ENCODE data around the gene ILK.

Gene ILK

GRCh38 chr11:6612213-6613041 lies 8.9 kb downstream of the ILK start, which contains the start of gene TAF10:
TSS of gene TAF10 (minus strand) at chr11:6612216. CDS start at chr11:6612189, 27 bp downstream.
- peak within 1 kb of the TSS; percentile 81 to 90 (median 87) for H3K9ac ChIP-seq (ENCODE audit: low read length in 5 of 5)
- peaks cover 5 to 71% (median 70%) of the 10 kb centered on the region in 5 donors for H3K36me3 ChIP-seq (ENCODE audit: control insufficient read depth in 5 of 5, insufficient read depth in 5 of 5, low read length in 5 of 5)
- H3K27ac ChIP-seq (ENCODE audit: low read depth, low read length), result peak within 1 kb of the TSS; percentile 99
- H3K27me3 ChIP-seq (ENCODE audit: control insufficient read depth in 5 of 5, insufficient read depth in 4 of 5, low read length in 5 of 5), result no peaks in the 10 kb centered on the region
- peaks cover 12 to 45% (median 33%) of the 10 kb centered on the region in 5 donors for H3K4me1 ChIP-seq (ENCODE audit: control insufficient read depth in 5 of 5, insufficient read depth in 5 of 5, low read length in 5 of 5)
- H3K9me3 ChIP-seq (ENCODE audit: control insufficient read depth in 5 of 5, low read length in 5 of 5), result no peaks in the 10 kb centered on the region
- H3K4me3 ChIP-seq (ENCODE audit: low read depth in 1 of 5, low read length in 5 of 5), result peak within 1 kb of the TSS; percentile 69 to 78 (median 77)

GRCh38 chr11:6613496-6613895 lies 9.9 kb downstream of the ILK start:
- peaks cover 0 to 62% (median 59%) of the 10 kb centered on the region in 5 donors for H3K36me3 ChIP-seq (ENCODE audit: control insufficient read depth in 5 of 5, insufficient read depth in 5 of 5, low read length in 5 of 5)
- no peaks in the 10 kb centered on the region for H3K9me3 ChIP-seq (ENCODE audit: control insufficient read depth in 5 of 5, low read length in 5 of 5)
- no peak overlapping the region for H3K9ac ChIP-seq (ENCODE audit: low read length in 5 of 5)
- peak overlapping the region; percentile 99 for H3K27ac ChIP-seq (ENCODE audit: low read depth, low read length)
- peaks cover 17 to 44% (median 33%) of the 10 kb centered on the region in 5 donors for H3K4me1 ChIP-seq (ENCODE audit: control insufficient read depth in 5 of 5, insufficient read depth in 5 of 5, low read length in 5 of 5)
- no peak overlapping the region for H3K4me3 ChIP-seq (ENCODE audit: low read depth in 1 of 5, low read length in 5 of 5)
- H3K27me3 ChIP-seq (ENCODE audit: control insufficient read depth in 5 of 5, insufficient read depth in 4 of 5, low read length in 5 of 5), result no peaks in the 10 kb centered on the region

GRCh38 chr11:6614446-6614845 lies 10.9 kb downstream of the ILK start:
- Histone ChIP-seq H3K27me3 (ENCODE audit: control insufficient read depth in 5 of 5, insufficient read depth in 4 of 5, low read length in 5 of 5) (no peaks in the 10 kb centered on the region), H3K4me3 (ENCODE audit: low read depth in 1 of 5, low read length in 5 of 5) (no peak overlapping the region), H3K4me1 (ENCODE audit: control insufficient read depth in 5 of 5, insufficient read depth in 5 of 5, low read length in 5 of 5) (peaks cover 21 to 50% (median 38%) of the 10 kb centered on the region in 5 donors), H3K9me3 (ENCODE audit: control insufficient read depth in 5 of 5, low read length in 5 of 5) (no peaks in the 10 kb centered on the region), H3K9ac (ENCODE audit: low read length in 5 of 5) (no peak overlapping the region), H3K27ac (ENCODE audit: low read depth, low read length) (no peak overlapping the region), H3K36me3 (ENCODE audit: control insufficient read depth in 5 of 5, insufficient read depth in 5 of 5, low read length in 5 of 5) (peaks cover 0 to 53% (median 49%) of the 10 kb centered on the region in 5 donors)

- Histone ChIP-seq H3K9me3 (ENCODE audit: control insufficient read depth in 5 of 5, low read length in 5 of 5) (no peaks in the 10 kb centered on the region), H3K27ac (ENCODE audit: low read depth, low read length) (no peak overlapping the region), H3K9ac (ENCODE audit: low read length in 5 of 5) (no peak overlapping the region), H3K27me3 (ENCODE audit: control insufficient read depth in 5 of 5, insufficient read depth in 4 of 5, low read length in 5 of 5) (no peaks in the 10 kb centered on the region), H3K4me1 (ENCODE audit: control insufficient read depth in 5 of 5, insufficient read depth in 5 of 5, low read length in 5 of 5) (peaks cover 21 to 56% (median 43%) of the 10 kb centered on the region in 5 donors), H3K36me3 (ENCODE audit: control insufficient read depth in 5 of 5, insufficient read depth in 5 of 5, low read length in 5 of 5) (peaks cover 0 to 47% (median 43%) of the 10 kb centered on the region in 5 donors), H3K4me3 (ENCODE audit: low read depth in 1 of 5, low read length in 5 of 5) (no peak overlapping the region)
Observed at GRCh38 chr11:6615046-6615445, 11.5 kb downstream of the ILK start.

- Histone ChIP-seq H3K36me3 (ENCODE audit: control insufficient read depth in 5 of 5, insufficient read depth in 5 of 5, low read length in 5 of 5) (peaks cover 0 to 37% (median 33%) of the 10 kb centered on the region in 5 donors), H3K4me3 (ENCODE audit: low read depth in 1 of 5, low read length in 5 of 5) (no peak overlapping the region), H3K4me1 (ENCODE audit: control insufficient read depth in 5 of 5, insufficient read depth in 5 of 5, low read length in 5 of 5) (peaks cover 20 to 47% (median 36%) of the 10 kb centered on the region in 5 donors), H3K27me3 (ENCODE audit: control insufficient read depth in 5 of 5, insufficient read depth in 4 of 5, low read length in 5 of 5) (no peaks in the 10 kb centered on the region), H3K27ac (ENCODE audit: low read depth, low read length) (no peak overlapping the region), H3K9me3 (ENCODE audit: control insufficient read depth in 5 of 5, low read length in 5 of 5) (no peaks in the 10 kb centered on the region), H3K9ac (ENCODE audit: low read length in 5 of 5) (no peak overlapping the region)
Observed at GRCh38 chr11:6615882-6616585, 12.5 kb downstream of the ILK start.

GRCh38 chr11:6616596-6617250 lies 13.1 kb downstream of the ILK start:
- Histone ChIP-seq H3K9ac (ENCODE audit: low read length in 5 of 5) (no peak overlapping the region), H3K27me3 (ENCODE audit: control insufficient read depth in 5 of 5, insufficient read depth in 4 of 5, low read length in 5 of 5) (no peaks in the 10 kb centered on the region), H3K27ac (ENCODE audit: low read depth, low read length) (no peak overlapping the region), H3K9me3 (ENCODE audit: control insufficient read depth in 5 of 5, low read length in 5 of 5) (no peaks in the 10 kb centered on the region), H3K36me3 (ENCODE audit: control insufficient read depth in 5 of 5, insufficient read depth in 5 of 5, low read length in 5 of 5) (peaks cover 0 to 36% (median 32%) of the 10 kb centered on the region in 5 donors), H3K4me3 (ENCODE audit: low read depth in 1 of 5, low read length in 5 of 5) (no peak overlapping the region), H3K4me1 (ENCODE audit: control insufficient read depth in 5 of 5, insufficient read depth in 5 of 5, low read length in 5 of 5) (peaks cover 16 to 40% (median 29%) of the 10 kb centered on the region in 5 donors)

- peak overlapping the region; percentile 92 for H3K27ac ChIP-seq (ENCODE audit: low read depth, low read length)
- peak overlapping the region; percentile 2 to 97 (median 27) for H3K4me3 ChIP-seq (ENCODE audit: low read depth in 1 of 5, low read length in 5 of 5)
- peaks cover 16 to 38% (median 29%) of the 10 kb centered on the region in 5 donors for H3K4me1 ChIP-seq (ENCODE audit: control insufficient read depth in 5 of 5, insufficient read depth in 5 of 5, low read length in 5 of 5)
- H3K9me3 ChIP-seq (ENCODE audit: control insufficient read depth in 5 of 5, low read length in 5 of 5), result no peaks in the 10 kb centered on the region
- H3K27me3 ChIP-seq (ENCODE audit: control insufficient read depth in 5 of 5, insufficient read depth in 4 of 5, low read length in 5 of 5), result no peaks in the 10 kb centered on the region
- peak overlapping the region in 1 of 5 donors; percentile 35 for H3K9ac ChIP-seq (ENCODE audit: low read length in 5 of 5)
- H3K36me3 ChIP-seq (ENCODE audit: control insufficient read depth in 5 of 5, insufficient read depth in 5 of 5, low read length in 5 of 5), result peaks cover 0 to 38% (median 32%) of the 10 kb centered on the region in 5 donors
Observed at GRCh38 chr11:6617315-6617781, 13.8 kb downstream of the ILK start.

- H3K4me1 ChIP-seq (ENCODE audit: control insufficient read depth in 5 of 5, insufficient read depth in 5 of 5, low read length in 5 of 5), result peaks cover 11 to 29% (median 24%) of the 10 kb centered on the region in 5 donors
- H3K4me3 ChIP-seq (ENCODE audit: low read depth in 1 of 5, low read length in 5 of 5), result peak overlapping the region; percentile 86 to 97 (median 91)
- H3K27ac ChIP-seq (ENCODE audit: low read depth, low read length), result peak overlapping the region; percentile 92
- H3K36me3 ChIP-seq (ENCODE audit: control insufficient read depth in 5 of 5, insufficient read depth in 5 of 5, low read length in 5 of 5), result peaks cover 0 to 47% (median 36%) of the 10 kb centered on the region in 5 donors
- H3K9ac ChIP-seq (ENCODE audit: low read length in 5 of 5), result peak overlapping the region; percentile 72 to 98 (median 93)
- H3K9me3 ChIP-seq (ENCODE audit: control insufficient read depth in 5 of 5, low read length in 5 of 5), result no peaks in the 10 kb centered on the region
- no peaks in the 10 kb centered on the region for H3K27me3 ChIP-seq (ENCODE audit: control insufficient read depth in 5 of 5, insufficient read depth in 4 of 5, low read length in 5 of 5)
Observed at GRCh38 chr11:6618117-6619003, 14.8 kb downstream of the ILK start.
